Upper lobe of left lung (tissue), 4 donors: Measurements from ENCODE around the gene DHX38.
"Not testable (repeated sequence)": the region's sequence is repeated elsewhere in the genome, so short reads cannot be mapped to it uniquely, and the experiment has no call there.

Experiments used
- CTCF ChIP-seq, 6 experiments: fragments of 450-650 bp in 4 of 6; fragments of 200-600 bp in 2 of 6; sonication (generic) in 2 of 6; IDR thresholded peaks; one replicate each; pipeline ENCODE4 v1.5.1; 2016 to 2019; ENCODE audit warnings: antibody characterized with exemption in 6 of 6
- POLR2A ChIP-seq, 4 donors: fragments of 450-650 bp; IDR thresholded peaks; one replicate each; pipeline ENCODE4 v1.5.1; 2016 to 2017; ENCODE audit warnings: antibody characterized with exemption in 4 of 4, mild to moderate bottlenecking in 2 of 4
- POLR2AphosphoS5 ChIP-seq, 2 donors: sonication (generic); formaldehyde crosslinking; IDR thresholded peaks; one replicate each; pipeline ENCODE4 v1.5.1; 2017; ENCODE audit warnings: antibody characterized with exemption in 2 of 2

GRCh38 chr16:72075067-72075466 is 18.6 kb upstream of the DHX38 start:
- not testable (repeated sequence) for TF ChIP-seq CTCF, POLR2AphosphoS5, POLR2A (IDR thresholded peaks at IDR 0.05)
